NCI-H128 (cell line): ENCODE measurements around the gene LHX4.

Experiments used
- DNase-seq: peaks from one replicate; lab custom pipeline; 2025; ENCODE audit not compliant: unreplicated experiment; lab: John Stamatoyannopoulos, UW

LHX4 gene

GRCh38 chr1:180270530-180271271 is 40.6 kb downstream of the LHX4 start:
- DNase-seq: no peak

GRCh38 chr1:180271272-180272255 is 41.5 kb downstream of the LHX4 start:
- DNase-seq: no peak

- no peak for DNase-seq
Observed at GRCh38 chr1:180272395-180272794, 42.3 kb downstream of the LHX4 start.

- DNase-seq: no peak
Observed at GRCh38 chr1:180273066-180273465, 43.0 kb downstream of the LHX4 start.

- DNase-seq: no peak
Observed at GRCh38 chr1:180274221-180274620, 44.2 kb downstream of the LHX4 start.

GRCh38 chr1:180275726-180276125 is 45.7 kb downstream of the LHX4 start:
- no peak for DNase-seq

GRCh38 chr1:180277476-180278193 is 47.6 kb downstream of the LHX4 start:
- no peak for DNase-seq

GRCh38 chr1:180278194-180278515 is 48.1 kb downstream of the LHX4 start:
- DNase-seq: no peak

GRCh38 chr1:180278596-180279395 is 48.7 kb downstream of the LHX4 start:
- no peak for DNase-seq

GRCh38 chr1:180279651-180280050 is 49.6 kb downstream of the LHX4 start:
- no peak for DNase-seq

- DNase-seq: no peak
Observed at GRCh38 chr1:180280617-180281016, 50.6 kb downstream of the LHX4 start.

- no peak for DNase-seq
Observed at GRCh38 chr1:180281490-180281889, 51.4 kb downstream of the LHX4 start.

GRCh38 chr1:180282401-180283044 is 52.5 kb downstream of the LHX4 start:
- DNase-seq: no peak

- DNase-seq: no peak
Observed at GRCh38 chr1:180283098-180283497, 53.0 kb downstream of the LHX4 start.

- no peak for DNase-seq
Observed at GRCh38 chr1:180286417-180286816, 56.4 kb downstream of the LHX4 start.

- no peak for DNase-seq
Observed at GRCh38 chr1:180287988-180288705, 58.1 kb downstream of the LHX4 start.

GRCh38 chr1:180288940-180289339 is 58.9 kb downstream of the LHX4 start:
- no peak for DNase-seq

- no peak for DNase-seq
Observed at GRCh38 chr1:180290265-180291001, 60.4 kb downstream of the LHX4 start.

- no peak for DNase-seq
Observed at GRCh38 chr1:180291004-180291403, 60.9 kb downstream of the LHX4 start.
